Activated CD4-positive, alpha-beta T cell treated with anti-CD3 and anti-CD28 coated beads for 36 hours (primary cell): ENCODE measurements around the gene EZH1. TPM values are rescaled to one million over a fixed set of nuclear protein-coding genes. Genes with fewer than 3 reads are reported as not detected.
A peak's percentile ranks its signal among the peaks of the same experiment; 100 is the strongest.
"Not testable (repeated sequence)": the region's sequence is repeated elsewhere in the genome, so short reads cannot be mapped to it uniquely, and the experiment has no call there.

ENCODE experiments used
- ATAC-seq: fragments of 200-7000 bp; cut with Tn5 transposase; one replicate; pipeline ENCODE4 v1.10.0; 2021; ENCODE audit warnings: mild to moderate bottlenecking, moderate library complexity
- CTCF ChIA-PET: fragments of 350-600 bp; sonication (Branson Sonifier 250); formaldehyde crosslinking; loops from one replicate; lab custom pipeline; 2021; ENCODE audit warnings: antibody characterized with exemption; lab: Charles Lee
- POLR2A ChIA-PET: fragments of 350-600 bp; sonication (Branson Sonifier 250); formaldehyde crosslinking; loops from one replicate; lab custom pipeline; 2021; ENCODE audit warnings: antibody characterized with exemption, inconsistent platforms; lab: Charles Lee
- DNase-seq: peaks from one replicate; pipeline ENCODE4 v3.0.0-alpha.2; 2020
- H3K27ac Mint-ChIP-seq: one replicate; pipeline ENCODE4 v1.8.0; 2021; ENCODE audit warnings: mixed read lengths
- H3K27me3 Mint-ChIP-seq: one replicate; pipeline ENCODE4 v1.8.0; 2021; ENCODE audit warnings: mixed read lengths
- H3K36me3 Mint-ChIP-seq: one replicate; pipeline ENCODE4 v1.8.0; 2021; ENCODE audit warnings: low read depth, mixed read lengths
- H3K4me1 Mint-ChIP-seq: one replicate; pipeline ENCODE4 v1.8.0; 2021; ENCODE audit warnings: mixed read lengths
- H3K4me3 Mint-ChIP-seq: one replicate; pipeline ENCODE4 v1.8.0; 2021; ENCODE audit warnings: mild to moderate bottlenecking, moderate library complexity, mixed read lengths
- H3K9me3 Mint-ChIP-seq: one replicate; pipeline ENCODE4 v1.8.0; 2021; ENCODE audit warnings: low read depth, mixed read lengths
- intact Hi-C, 2 experiments: fragments of 100-400 bp; cut with DNase I in 1 of 2; cut with micrococcal nuclease in 1 of 2; formaldehyde crosslinking; loops; one replicate each; pipeline versions ENCODE4 v1.14.2 to v1.15.1; 2022 to 2024; cut with DNase I, micrococcal nuclease
- total RNA-seq, 2 experiments: library from RNA; stranded (reverse); gene quantifications; one replicate each; pipeline ENCODE4 v1.2.3, GENCODE V29; 2021

The EZH1 gene
- total RNA-seq, 2 experiments from 2014 or later, result 28.6 to 29.5 TPM

DNA sequence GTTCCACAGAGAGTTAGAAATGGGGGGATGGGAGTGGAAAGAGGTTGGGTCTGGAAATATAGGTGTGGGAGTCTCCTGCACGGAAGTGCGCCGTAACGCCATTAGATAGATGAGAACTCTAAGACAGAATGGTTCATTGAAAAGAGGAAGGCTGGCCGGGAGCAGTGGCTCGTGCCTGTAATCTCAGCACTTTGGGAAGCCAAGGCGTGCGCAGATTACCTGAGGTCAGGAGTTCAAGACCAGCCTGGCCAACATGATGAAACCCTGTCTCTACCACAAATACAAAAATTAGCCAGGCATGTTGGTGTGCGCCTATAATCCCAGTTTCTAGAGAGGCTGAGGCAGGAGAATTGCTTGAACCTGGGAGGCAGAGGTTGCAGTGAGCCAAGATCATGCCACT lies 23.2 kb upstream of the EZH1 start:
- DNase-seq, H3K27ac Mint-ChIP-seq, ATAC-seq, intact Hi-C loops, CTCF ChIA-PET, H3K4me3 Mint-ChIP-seq, H3K36me3 Mint-ChIP-seq, H3K9me3 Mint-ChIP-seq, POLR2A ChIA-PET: not testable (repeated sequence)
- Mint-ChIP-seq H3K4me1 (peaks cover 10% of the 10 kb centered on the region), H3K27me3 (peaks cover 20% of the 10 kb centered on the region)

DNA sequence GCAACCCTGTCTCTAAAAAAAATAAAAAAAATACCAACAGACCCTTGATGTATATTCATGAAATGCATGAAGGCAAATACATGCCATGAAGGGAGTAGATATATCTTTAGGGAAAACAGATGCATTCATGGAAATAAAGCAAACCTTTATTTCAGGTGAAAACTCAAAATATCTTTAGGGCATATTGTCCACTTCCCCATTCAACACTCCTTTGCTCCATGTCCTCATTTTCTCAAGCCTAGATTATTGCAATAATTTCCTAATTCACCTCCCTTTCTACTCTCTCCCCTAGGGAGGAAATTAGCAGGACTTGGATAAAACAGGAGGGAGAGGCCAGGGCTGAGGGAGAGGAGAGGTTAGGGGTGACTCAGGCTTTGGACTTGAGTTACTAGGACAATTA lies 22.7 kb upstream of the EZH1 start:
- Mint-ChIP-seq H3K27ac (no peak overlapping the region), H3K9me3 (no peaks in the 10 kb centered on the region), H3K27me3 (peaks cover 24% of the 10 kb centered on the region), H3K4me3 (no peak overlapping the region), H3K4me1 (peaks cover 7% of the 10 kb centered on the region), H3K36me3 (no peaks in the 10 kb centered on the region)
- intact Hi-C loops, result no loop called here
- ATAC-seq, result no peak
- CTCF ChIA-PET, result no interaction called here
- POLR2A ChIA-PET, result no interaction called here
- DNase-seq, result no peak

DNA sequence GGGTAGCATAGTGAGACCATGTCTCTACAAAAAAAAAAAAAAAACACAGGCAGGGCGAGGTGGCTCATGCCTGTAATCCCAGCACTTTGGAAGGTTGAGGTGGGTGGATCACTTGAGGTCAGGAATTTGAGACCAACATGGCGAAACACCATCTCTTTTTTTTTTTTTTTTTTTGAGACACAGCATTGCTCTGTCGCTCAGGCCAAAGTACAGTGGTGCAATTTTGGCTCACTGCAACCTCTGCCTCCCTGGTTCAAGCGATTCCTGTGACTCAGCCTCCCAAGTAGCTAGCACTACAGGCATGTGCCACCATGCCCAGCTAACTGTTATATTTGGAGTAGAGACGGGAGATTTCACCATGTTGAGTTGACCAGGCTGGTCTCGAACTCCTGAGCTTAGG lies 21.3 kb upstream of the EZH1 start:
- Mint-ChIP-seq H3K4me3 (no peak overlapping the region), H3K9me3 (no peaks in the 10 kb centered on the region), H3K4me1 (peaks cover 2% of the 10 kb centered on the region), H3K27me3 (peaks cover 34% of the 10 kb centered on the region), H3K36me3 (no peaks in the 10 kb centered on the region), H3K27ac (no peak overlapping the region)
- CTCF ChIA-PET, result no interaction called here
- intact Hi-C loops, result no loop called here
- DNase-seq (no peak), ATAC-seq (no peak)
- POLR2A ChIA-PET, result interaction anchor here (0.6 kb wide), 1 partner anchor 162 kb away, joined by 3 read pairs; no protein-coding TSS in a partner anchor

DNA sequence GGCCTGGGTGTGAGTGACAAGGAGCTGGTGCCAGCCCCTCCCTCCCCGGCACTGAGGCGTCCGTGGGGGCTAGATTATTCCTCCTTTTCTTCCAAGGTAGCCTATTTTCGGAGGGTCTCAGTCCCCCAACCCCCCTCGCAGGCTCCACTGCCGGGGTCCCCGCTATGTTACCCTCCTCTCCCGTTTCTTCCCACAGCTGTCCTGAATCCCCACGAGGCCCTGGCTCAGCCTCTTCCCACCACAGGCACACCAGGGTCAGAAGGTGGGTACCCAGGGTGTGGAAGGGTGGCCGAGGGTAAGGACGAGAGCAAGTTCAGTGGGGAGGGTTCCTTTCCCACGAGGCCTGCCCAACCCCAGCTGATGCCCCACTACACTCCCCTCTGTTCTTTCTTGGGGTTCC lies 16.8 kb upstream of the EZH1 start:
- Mint-ChIP-seq H3K9me3 (no peaks in the 10 kb centered on the region), H3K4me1 (peaks cover 11% of the 10 kb centered on the region), H3K36me3 (no peaks in the 10 kb centered on the region), H3K27me3 (peaks cover 43% of the 10 kb centered on the region), H3K4me3 (no peak overlapping the region), H3K27ac (no peak overlapping the region)
- CTCF ChIA-PET, result interaction anchor here (0.7 to 1.6 kb wide), 4 partner anchors 34 to 185 kb away, joined by 3 to 9 read pairs (median 3); partner anchors contain the start of gene PSMC3IP
- ATAC-seq, result no peak
- DNase-seq, result no peak
- POLR2A ChIA-PET, result no interaction called here
- intact Hi-C loops, result loop anchor here in 1 of 2 experiments (2.0 kb wide), 1 partner anchor 17 kb away; the partner anchor contains the start of gene EZH1

DNA sequence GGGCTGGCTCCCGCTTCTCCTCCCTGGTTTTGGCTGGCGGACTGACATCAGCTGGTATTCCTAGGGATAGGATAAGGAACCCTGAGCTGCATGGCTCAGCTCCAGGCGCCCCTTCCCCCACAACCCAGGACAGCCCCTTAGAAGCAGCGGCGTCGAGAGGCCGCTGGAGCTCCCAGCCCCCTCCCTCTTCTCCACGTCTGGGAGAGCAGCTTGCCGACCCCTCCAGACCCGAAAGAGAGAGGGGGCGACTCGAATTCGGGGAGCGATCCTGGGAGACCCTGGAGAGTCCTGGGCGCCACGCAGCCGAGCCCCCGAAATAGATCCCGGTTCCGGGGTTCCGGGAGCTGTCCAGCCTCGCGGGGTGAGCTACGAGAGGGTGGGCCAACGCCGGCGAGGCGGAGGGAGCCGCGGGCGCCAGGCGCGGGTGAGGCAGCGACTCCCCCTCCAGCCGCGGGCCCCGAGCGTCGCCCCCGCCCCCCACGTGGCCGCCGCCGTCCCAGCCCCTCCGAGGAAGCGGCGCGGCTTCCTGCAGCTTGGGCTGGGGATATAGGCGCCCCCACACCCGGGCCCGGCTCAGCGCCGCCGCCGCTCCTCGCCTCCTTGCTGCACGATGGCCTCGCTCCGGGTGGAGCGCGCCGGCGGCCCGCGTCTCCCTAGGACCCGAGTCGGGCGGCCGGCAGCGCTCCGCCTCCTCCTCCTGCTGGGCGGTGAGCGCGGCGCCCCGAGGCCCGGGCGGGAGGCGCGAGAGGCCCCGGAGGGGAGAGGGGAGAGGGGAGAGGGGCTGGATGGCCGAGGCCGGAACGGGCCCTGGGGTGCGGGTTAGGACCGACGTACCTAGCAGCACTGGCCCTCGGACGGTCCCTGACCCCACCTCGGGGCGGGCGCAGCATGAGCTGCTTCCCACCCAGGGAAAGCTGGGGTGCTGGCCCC lies 16.1 kb upstream of the EZH1 start, which contains the start of gene RAMP2:
Gene RAMP2 (plus strand): TSS at position 576 of the 930 bp plus-strand sequence. CDS start 35 bp downstream, at position 611.
- H3K4me1 Mint-ChIP-seq, result peaks cover 11% of the 10 kb centered on the region
- CTCF ChIA-PET, result interaction anchor here (0.6 to 3.6 kb wide), 11 partner anchors 12 to 411 kb away, joined by 3 to 18 read pairs (median 3); partner anchors contain the start of genes BECN1, PLEKHH3 and PSMC3IP
- intact Hi-C loops, result loop anchor here in 1 of 2 experiments (1.0 kb wide), 1 partner anchor 11 kb away; no protein-coding TSS in a partner anchor
- H3K36me3 Mint-ChIP-seq, result no peaks in the 10 kb centered on the region
- no peak within 1 kb of the TSS for H3K27ac Mint-ChIP-seq
- POLR2A ChIA-PET, result interaction anchor here (1.2 to 1.5 kb wide), 2 partner anchors 12 to 183 kb away, joined by 5 to 10 read pairs; partner anchors contain the start of gene VPS25
- DNase-seq (peak; percentile 44), ATAC-seq (peak; percentile 27)
- H3K9me3 Mint-ChIP-seq, result no peaks in the 10 kb centered on the region
- peaks cover 48% of the 10 kb centered on the region for H3K27me3 Mint-ChIP-seq
- no peak within 1 kb of the TSS for H3K4me3 Mint-ChIP-seq

DNA sequence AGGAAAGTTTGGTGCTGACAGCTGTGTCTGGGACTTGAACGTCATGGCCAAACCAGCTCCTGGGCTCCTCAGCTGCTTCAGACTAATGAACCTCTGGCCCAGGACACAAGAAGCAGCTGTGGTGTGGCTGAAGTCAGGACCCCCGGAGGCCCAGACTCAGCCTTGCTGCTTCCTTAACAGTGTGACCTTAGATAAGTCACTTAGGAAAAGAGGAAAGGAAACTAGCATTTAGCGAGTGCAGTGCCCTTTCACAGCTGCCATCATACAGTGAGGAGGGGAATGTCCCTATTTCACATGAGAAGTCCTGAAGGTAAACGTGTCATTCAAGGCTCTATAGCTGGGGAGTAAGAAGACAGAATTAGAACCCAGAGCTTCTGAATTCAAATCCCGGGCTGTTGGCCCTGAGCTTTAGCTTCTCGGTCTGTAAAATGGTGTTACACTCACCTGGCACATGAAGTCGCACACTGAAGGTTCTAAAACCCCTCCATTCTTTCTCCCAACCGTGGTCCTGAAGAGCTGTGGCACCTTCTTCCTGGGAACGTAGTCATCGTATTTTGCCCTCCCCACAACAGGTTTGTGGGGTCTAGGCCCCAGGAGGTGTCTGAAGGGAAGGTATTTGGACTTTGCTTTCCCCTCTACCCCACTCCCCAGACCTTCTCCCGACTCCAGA lies 15.3 kb upstream of the EZH1 start:
- Mint-ChIP-seq H3K36me3 (no peaks in the 10 kb centered on the region), H3K4me1 (peaks cover 11% of the 10 kb centered on the region), H3K27ac (no peak overlapping the region), H3K27me3 (peaks cover 47% of the 10 kb centered on the region), H3K9me3 (no peaks in the 10 kb centered on the region), H3K4me3 (no peak overlapping the region)
- ChIA-PET CTCF (interaction anchor here (0.6 to 3.6 kb wide), 12 partner anchors 11 to 411 kb away, joined by 3 to 18 read pairs (median 3); partner anchors contain the start of genes BECN1 and PLEKHH3), POLR2A (interaction anchor here (1.2 to 1.5 kb wide), 2 partner anchors 13 to 182 kb away, joined by 5 to 10 read pairs; partner anchors contain the start of gene VPS25)
- DNase-seq (no peak), ATAC-seq (peak; percentile 64)
- intact Hi-C loops, result loop anchor here in 1 of 2 experiments (1.0 kb wide), 1 partner anchor 12 kb away; no protein-coding TSS in a partner anchor

DNA sequence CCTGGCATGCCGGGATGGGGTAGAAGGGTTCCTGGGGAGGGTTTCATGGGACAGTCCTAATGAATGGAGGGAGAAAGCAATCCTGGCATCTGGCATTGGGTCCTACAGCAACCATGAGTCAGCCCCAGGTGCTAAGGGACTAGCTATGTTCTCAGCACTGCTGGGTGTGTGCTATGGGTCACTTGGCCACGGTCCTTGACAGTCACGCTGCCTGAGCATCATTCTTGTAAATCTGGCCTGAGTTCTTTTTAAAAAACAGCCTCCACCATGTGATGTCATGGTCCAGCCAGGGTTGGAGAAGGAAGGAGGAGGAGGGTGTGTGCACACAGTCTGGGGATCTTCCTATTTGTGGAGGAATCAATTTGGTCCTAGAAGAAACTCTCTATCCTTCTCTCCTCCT lies 9.9 kb upstream of the EZH1 start:
- intact Hi-C loops, result no loop called here
- ATAC-seq (no peak), DNase-seq (no peak)
- H3K4me1 Mint-ChIP-seq, result peaks cover 2% of the 10 kb centered on the region
- POLR2A ChIA-PET, result no interaction called here
- H3K27ac Mint-ChIP-seq, result no peak overlapping the region
- no peak overlapping the region for H3K4me3 Mint-ChIP-seq
- peaks cover 27% of the 10 kb centered on the region for H3K27me3 Mint-ChIP-seq
- no peaks in the 10 kb centered on the region for H3K36me3 Mint-ChIP-seq
- H3K9me3 Mint-ChIP-seq, result no peaks in the 10 kb centered on the region
- CTCF ChIA-PET, result interaction anchor here (0.7 to 1.8 kb wide), 3 partner anchors 9 to 818 kb away, joined by 3 to 6 read pairs (median 4); no protein-coding TSS in a partner anchor

DNA sequence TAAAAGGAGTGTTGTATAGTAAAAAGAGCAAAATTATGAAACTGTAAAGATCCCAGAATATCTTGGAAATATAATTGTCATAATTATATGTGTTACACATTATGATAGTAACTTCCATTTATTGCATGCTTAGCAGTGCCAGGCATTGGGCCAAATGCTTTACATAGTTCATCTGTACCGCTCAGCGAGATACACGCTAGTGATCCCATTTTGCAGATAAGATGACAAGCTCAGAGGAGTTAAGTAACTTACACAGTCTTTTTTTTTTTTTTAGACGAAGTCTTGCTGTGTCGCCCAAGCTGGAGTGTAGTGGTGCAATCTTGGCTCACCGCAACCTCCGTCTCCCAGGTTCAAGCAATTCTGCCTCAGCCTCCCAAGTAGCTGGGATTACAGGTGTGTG lies 6.8 kb upstream of the EZH1 start:
- H3K4me1 Mint-ChIP-seq, result no peaks in the 10 kb centered on the region
- DNase-seq (no peak), ATAC-seq (no peak)
- no peak overlapping the region for H3K27ac Mint-ChIP-seq
- CTCF ChIA-PET, result interaction anchor here (0.6 kb wide), 1 partner anchor 63 kb away, joined by 3 read pairs; no protein-coding TSS in a partner anchor
- intact Hi-C loops, result no loop called here
- peaks cover 23% of the 10 kb centered on the region for H3K27me3 Mint-ChIP-seq
- no peak overlapping the region for H3K4me3 Mint-ChIP-seq
- no peaks in the 10 kb centered on the region for H3K9me3 Mint-ChIP-seq
- POLR2A ChIA-PET, result no interaction called here
- H3K36me3 Mint-ChIP-seq, result no peaks in the 10 kb centered on the region

DNA sequence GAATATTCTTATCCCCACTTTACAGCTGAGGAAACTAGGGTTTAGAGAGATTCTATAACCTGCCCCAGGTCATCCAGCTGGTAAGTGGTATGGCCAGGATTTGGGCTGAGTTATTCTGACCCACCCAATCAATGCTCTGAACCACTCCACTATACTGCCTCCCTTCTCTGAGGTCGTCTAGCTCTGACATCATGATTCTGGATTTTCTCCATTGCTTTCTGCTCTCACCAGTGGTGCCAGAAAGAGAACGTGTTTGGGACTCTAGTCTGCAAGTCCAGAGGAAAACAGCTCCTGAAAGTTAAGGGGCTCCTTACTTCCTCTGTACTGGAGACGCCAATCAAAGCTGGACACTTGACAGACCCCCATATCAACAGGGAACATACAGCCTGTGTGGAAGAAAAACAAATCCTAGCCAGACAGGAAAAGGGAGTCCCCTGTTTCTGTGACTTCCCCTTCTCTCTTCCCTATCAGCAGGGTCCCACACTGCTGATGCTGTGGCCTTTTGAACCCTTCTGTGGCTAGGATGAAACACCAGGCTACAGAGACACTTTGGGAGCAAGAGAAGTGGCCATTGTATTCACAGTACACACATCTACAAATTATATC lies 6.0 kb upstream of the EZH1 start:
- intact Hi-C loops, result no loop called here
- Mint-ChIP-seq H3K27ac (no peak overlapping the region), H3K36me3 (no peaks in the 10 kb centered on the region), H3K27me3 (peaks cover 20% of the 10 kb centered on the region), H3K9me3 (no peaks in the 10 kb centered on the region), H3K4me1 (no peaks in the 10 kb centered on the region), H3K4me3 (no peak overlapping the region)
- ChIA-PET CTCF (interaction anchor here (0.6 to 1.4 kb wide), 5 partner anchors 13 to 173 kb away, joined by 3 to 5 read pairs (median 3); no protein-coding TSS in a partner anchor), POLR2A (no interaction called here)
- ATAC-seq, result no peak
- DNase-seq, result no peak

DNA sequence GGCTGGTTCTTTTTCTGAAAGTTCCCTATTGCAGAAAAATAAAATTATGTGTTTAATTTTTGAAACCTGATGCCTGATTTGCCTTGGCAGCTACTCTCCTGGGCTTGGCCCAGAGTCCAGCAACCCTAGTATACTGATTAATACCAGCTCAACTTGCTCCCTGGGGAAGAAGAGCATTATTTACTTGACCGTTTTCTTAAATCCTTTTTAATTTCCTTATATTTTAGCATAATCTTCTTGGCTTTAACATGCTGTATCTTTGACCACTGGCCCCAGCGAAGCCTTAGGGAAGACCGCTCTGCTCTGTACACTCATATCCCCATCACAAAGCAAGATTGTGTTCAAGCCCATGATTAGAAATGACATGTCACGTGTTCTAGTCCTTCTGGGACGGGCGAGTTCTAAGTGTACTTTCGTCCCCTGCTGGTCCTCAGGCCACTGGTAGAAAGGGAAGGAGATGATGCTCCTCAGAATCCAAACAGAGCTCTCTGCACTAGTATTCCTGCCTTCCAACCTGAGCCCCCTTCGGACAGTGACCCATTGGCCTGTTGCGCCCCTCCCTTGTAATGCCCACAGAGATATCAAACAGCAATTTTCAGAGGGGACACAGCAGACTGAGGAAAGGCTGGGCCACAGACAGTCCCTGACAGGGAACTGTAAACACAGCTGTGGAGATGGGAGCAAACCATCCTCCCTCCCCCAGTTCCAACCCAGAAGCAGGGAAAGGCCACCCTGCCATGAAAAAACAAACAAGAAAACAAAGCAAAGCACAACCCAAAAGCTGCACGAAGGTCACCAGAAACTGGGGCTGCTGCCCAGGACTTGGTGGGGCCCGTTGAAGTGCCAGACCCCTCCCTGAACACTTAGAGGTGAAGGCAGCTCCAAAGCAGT lies 4.3 kb upstream of the EZH1 start:
- intact Hi-C loops, result loop anchor here in 1 of 2 experiments (5.0 kb wide), 1 partner anchor 423 kb away; the partner anchor contains the start of gene NBR1

More for the DNA sequence above, 4.3 kb upstream of the EZH1 start:
- Mint-ChIP-seq H3K27me3 (peaks cover 14% of the 10 kb centered on the region), H3K9me3 (peaks cover 2% of the 10 kb centered on the region), H3K4me3 (no peak overlapping the region), H3K4me1 (peaks cover 8% of the 10 kb centered on the region), H3K27ac (no peak overlapping the region), H3K36me3 (peaks cover 2% of the 10 kb centered on the region)
- DNase-seq (no peak), ATAC-seq (no peak)
- CTCF ChIA-PET, result interaction anchor here (0.6 to 1.7 kb wide), 4 partner anchors 10 to 200 kb away, joined by 3 to 5 read pairs (median 4); no protein-coding TSS in a partner anchor
- POLR2A ChIA-PET, result no interaction called here
